NCI-H1105 (cell line): Measurements from ENCODE around the gene RASEF.
A peak's percentile ranks its signal among the peaks of the same experiment; 100 is the strongest.
"Not testable (repeated sequence)": the region's sequence is repeated elsewhere in the genome, so short reads cannot be mapped to it uniquely, and the experiment has no call there.

ENCODE experiments used
- DNase-seq: peaks from one replicate; lab custom pipeline; 2025; lab: John Stamatoyannopoulos, UW

The RASEF gene

GRCh38 chr9:82969291-82969690 is 93.7 kb downstream of the RASEF start:
- DNase-seq = no peak

GRCh38 chr9:82968816-82969215 is 94.1 kb downstream of the RASEF start:
- DNase-seq = no peak

GRCh38 chr9:82968388-82968787 is 94.6 kb downstream of the RASEF start:
- no peak for DNase-seq

GRCh38 chr9:82961504-82962125 is 101.3 kb downstream of the RASEF start:
- peak; percentile 86 for DNase-seq

GRCh38 chr9:82957529-82958379 is 105.2 kb downstream of the RASEF start:
- peak; percentile 53 for DNase-seq

- DNase-seq = no peak
Measured at GRCh38 chr9:82949203-82949602, 113.7 kb downstream of the RASEF start.

GRCh38 chr9:82940376-82940775 is 122.6 kb downstream of the RASEF start:
- no peak for DNase-seq

- no peak for DNase-seq
Measured at GRCh38 chr9:82939451-82939850, 123.5 kb downstream of the RASEF start.

GRCh38 chr9:82938426-82939218 is 124.3 kb downstream of the RASEF start:
- no peak for DNase-seq

GRCh38 chr9:82936561-82936960 is 126.4 kb downstream of the RASEF start:
- not testable (repeated sequence) for DNase-seq

- DNase-seq = no peak
Measured at GRCh38 chr9:82934949-82935348, 128.0 kb downstream of the RASEF start.

GRCh38 chr9:82934025-82934424 is 128.9 kb downstream of the RASEF start:
- not testable (repeated sequence) for DNase-seq

GRCh38 chr9:82930116-82930515 is 132.8 kb downstream of the RASEF start:
- peak; percentile 34 for DNase-seq
